ENCODE results near the gene HIGD1A.

DNA sequence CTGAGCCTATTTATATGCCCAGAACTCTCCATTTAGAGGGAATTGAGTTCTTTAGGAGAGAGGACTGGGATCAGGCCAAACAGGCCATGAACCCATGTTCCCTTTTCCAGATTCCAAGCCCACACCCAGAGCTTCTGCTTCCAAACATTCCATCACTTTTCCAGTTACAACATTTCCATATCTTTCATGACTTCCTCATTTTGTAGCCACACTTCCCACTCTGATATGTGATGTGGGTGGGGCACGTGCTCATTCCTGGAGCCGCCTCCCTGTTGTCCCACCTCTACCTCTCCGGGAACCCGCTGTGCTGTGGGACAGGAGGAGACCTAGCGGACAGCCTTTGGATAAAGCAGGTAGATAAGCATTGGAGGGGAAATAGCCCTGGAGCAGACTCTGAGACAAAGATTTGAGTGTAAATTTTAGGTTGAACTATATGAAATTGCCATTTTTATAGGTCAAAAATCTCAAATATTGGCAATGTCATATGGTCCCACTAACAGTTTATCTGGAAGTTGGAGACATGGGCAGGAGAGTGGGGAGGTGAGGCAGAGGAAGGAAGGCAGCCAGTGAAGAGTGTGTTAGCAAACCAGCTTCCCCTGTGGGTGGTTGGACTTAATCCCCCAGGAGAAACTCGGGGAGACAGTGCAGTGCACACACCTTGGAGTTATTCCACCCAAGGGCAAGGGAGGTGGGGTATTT is 39.6 kb upstream of the HIGD1A start:
- no peak for TF ChIP-seq CTCF (IDR thresholded peaks at IDR 0.05; ENCODE audit: low read length)
- TF ChIP-seq EZH2 (IDR thresholded peaks at IDR 0.05; ENCODE audit: borderline replicate concordance, low read length): no peak

Data from OCI-LY1 (cell line).